CD4-positive, alpha-beta T cell (primary cell): Measurements from ENCODE around the gene RNF207. TPM values are rescaled to one million over a fixed set of nuclear protein-coding genes. Genes with fewer than 3 reads are reported as not detected.
"Not testable (repeated sequence)": the region's sequence is repeated elsewhere in the genome, so short reads cannot be mapped to it uniquely, and the experiment has no call there.

ENCODE experiments used
- ATAC-seq: fragments of 200-7000 bp; cut with Tn5 transposase; one replicate; pipeline ENCODE4 v1.10.0; 2022; ENCODE audit warnings: mild to moderate bottlenecking; ENCODE audit not compliant: poor library complexity
- CTCF ChIA-PET: fragments of 350-600 bp; sonication (Branson Sonifier 250); formaldehyde crosslinking; loops from one replicate; lab custom pipeline; 2021; ENCODE audit warnings: antibody characterized with exemption, inconsistent platforms; lab: Charles Lee
- POLR2A ChIA-PET: fragments of 350-600 bp; sonication (Branson Sonifier 250); formaldehyde crosslinking; loops from one replicate; lab custom pipeline; 2021; ENCODE audit warnings: antibody characterized with exemption, inconsistent platforms; lab: Charles Lee
- DNase-seq, 14 experiments: peaks; one replicate each; pipeline ENCODE4 v3.0.0-alpha.2; 2013 to 2020; ENCODE audit warnings: mixed read lengths in 2 of 14
- H3K27ac ChIP-seq, 2 donors: one replicate each; pipeline versions ENCODE4 v1.5.1 to v1.7.0; 2013; ENCODE audit warnings: low read length in 2 of 2, low read depth in 1 of 2, mild to moderate bottlenecking in 1 of 2
- H3K27me3 ChIP-seq, 2 experiments: 1 replicate in 1 of 2; 2 replicates in 1 of 2; pipeline versions ENCODE4 v1.6.1 to v1.7.0; 2013; ENCODE audit warnings: low read length in 2 of 2, control low read depth in 1 of 2, mild to moderate bottlenecking in 1 of 2, moderate library complexity in 1 of 2; ENCODE audit not compliant: insufficient read depth in 2 of 2, control insufficient read depth in 1 of 2
- H3K36me3 ChIP-seq: one replicate; pipeline ENCODE4 v1.6.1; 2013; ENCODE audit warnings: low read length, control low read depth; ENCODE audit not compliant: insufficient read depth
- H3K4me1 ChIP-seq: one replicate; pipeline ENCODE4 v1.6.1; 2013; ENCODE audit warnings: low read length, control low read depth; ENCODE audit not compliant: insufficient read depth
- H3K4me3 ChIP-seq: one replicate; pipeline ENCODE4 v1.5.1; 2013; ENCODE audit warnings: mild to moderate bottlenecking, low read length, moderate library complexity
- H3K9me3 ChIP-seq, 2 experiments: 1 replicate in 1 of 2; 2 replicates in 1 of 2; pipeline versions ENCODE4 v1.6.1 to v1.7.0; 2013; ENCODE audit warnings: low read length in 2 of 2, mild to moderate bottlenecking in 2 of 2, control low read depth in 1 of 2, moderate library complexity in 1 of 2; ENCODE audit not compliant: control insufficient read depth in 1 of 2, insufficient read depth in 1 of 2
- H3K27ac Mint-ChIP-seq: one replicate; pipeline ENCODE4 v1.8.0; 2020; ENCODE audit warnings: mixed read lengths
- H3K27me3 Mint-ChIP-seq: one replicate; pipeline ENCODE4 v1.8.0; 2021; ENCODE audit warnings: mixed read lengths
- H3K36me3 Mint-ChIP-seq: one replicate; pipeline ENCODE4 v1.8.0; 2021; ENCODE audit warnings: low read depth, mixed read lengths
- H3K4me1 Mint-ChIP-seq: one replicate; pipeline ENCODE4 v1.8.0; 2021; ENCODE audit warnings: low read depth, mixed read lengths
- H3K4me3 Mint-ChIP-seq: one replicate; pipeline ENCODE4 v1.8.0; 2020; ENCODE audit warnings: mild to moderate bottlenecking, mixed read lengths
- H3K9me3 Mint-ChIP-seq: one replicate; pipeline ENCODE4 v1.8.0; 2020; ENCODE audit warnings: mixed read lengths
- CTCF ChIP-seq: fragments of 200-600 bp; IDR thresholded peaks from one replicate; pipeline ENCODE4 v1.8.0; 2022; ENCODE audit warnings: antibody characterized with exemption, mild to moderate bottlenecking
- intact Hi-C, 2 experiments: fragments of 100-400 bp; cut with DNase I in 1 of 2; cut with micrococcal nuclease in 1 of 2; formaldehyde crosslinking; loops; one replicate each; pipeline versions ENCODE4 v1.15.1 to v1.9.0; 2023 to 2025; cut with DNase I, micrococcal nuclease
- total RNA-seq, 174 experiments: library from RNA in 2 of 174; stranded (reverse) in 2 of 174; gene quantifications; one replicate each; pipeline ENCODE4 v1.2.3 and lab custom pipeline; 2021 to 2026

Gene RNF207
- total RNA-seq, 2 experiments from 2014 or later, result 5.4 to 6.8 TPM

- CTCF ChIA-PET, result no interaction called here
- peaks cover 11% of the 10 kb centered on the region for H3K36me3 Mint-ChIP-seq
- POLR2A ChIA-PET, result interaction anchor here (1.1 kb wide), 1 partner anchor 19 kb away, joined by 3 read pairs; the partner anchor contains the start of gene RPL22
- Histone ChIP-seq H3K36me3 (peaks cover 16% of the 10 kb centered on the region), H3K4me1 (no peaks in the 10 kb centered on the region), H3K4me3 (no peak overlapping the region), H3K27ac (no peak overlapping the region), H3K27me3 (no peaks in the 10 kb centered on the region), H3K9me3 (no peaks in the 10 kb centered on the region)
- TF ChIP-seq CTCF, result no peak
- peaks cover 12% of the 10 kb centered on the region for H3K27me3 Mint-ChIP-seq
- H3K9me3 Mint-ChIP-seq, result no peaks in the 10 kb centered on the region
- H3K4me1 Mint-ChIP-seq, result no peaks in the 10 kb centered on the region
- DNase-seq (no peak), ATAC-seq (no peak)
- intact Hi-C loops, result no loop called here
- no peak overlapping the region for H3K4me3 Mint-ChIP-seq
- H3K27ac Mint-ChIP-seq, result no peak overlapping the region
Observed at GRCh38 chr1:6218375-6219164, 12.7 kb downstream of the RNF207 start.

- H3K36me3 ChIP-seq, result peaks cover 26% of the 10 kb centered on the region
- CTCF ChIA-PET, ATAC-seq, H3K4me3 Mint-ChIP-seq, H3K27me3 Mint-ChIP-seq, H3K9me3 ChIP-seq, H3K4me3 ChIP-seq, H3K4me1 ChIP-seq, POLR2A ChIA-PET, H3K4me1 Mint-ChIP-seq, H3K27me3 ChIP-seq, H3K9me3 Mint-ChIP-seq, intact Hi-C loops, H3K27ac ChIP-seq, H3K27ac Mint-ChIP-seq, DNase-seq: not testable (repeated sequence)
- H3K36me3 Mint-ChIP-seq, result peaks cover 22% of the 10 kb centered on the region
Observed at GRCh38 chr1:6219641-6220040, 13.7 kb downstream of the RNF207 start.

- Mint-ChIP-seq H3K9me3 (no peaks in the 10 kb centered on the region), H3K27ac (no peak overlapping the region), H3K36me3 (peaks cover 28% of the 10 kb centered on the region), H3K4me3 (no peak overlapping the region), H3K4me1 (no peaks in the 10 kb centered on the region), H3K27me3 (peaks cover 7% of the 10 kb centered on the region)
- Histone ChIP-seq H3K27me3 (no peaks in the 10 kb centered on the region), H3K4me3 (no peak overlapping the region), H3K4me1 (no peaks in the 10 kb centered on the region), H3K36me3 (peaks cover 32% of the 10 kb centered on the region), H3K27ac (no peak overlapping the region), H3K9me3 (no peaks in the 10 kb centered on the region)
- CTCF ChIA-PET, result no interaction called here
- DNase-seq, result no peak
- POLR2A ChIA-PET, result no interaction called here
- intact Hi-C loops, result no loop called here
- no peak for ATAC-seq
- no peak for TF ChIP-seq CTCF
Observed at GRCh38 chr1:6220236-6220635, 14.3 kb downstream of the RNF207 start.
